H1 (cell line): ENCODE results near the gene NXN. TPM values are rescaled to one million over a fixed set of nuclear protein-coding genes. Genes with fewer than 3 reads are reported as not detected.

Experiments used
- CTCF ChIA-PET: fragments of 300-600 bp; sonication (Branson Sonifier 250); formaldehyde crosslinking; loops from one replicate; lab custom pipeline; 2021; ENCODE audit not compliant: partially characterized antibody; lab: Charles Lee
- POLR2A ChIA-PET: fragments of 300-600 bp; sonication (Branson Sonifier 250); formaldehyde crosslinking; loops from one replicate; lab custom pipeline; 2021; ENCODE audit warnings: inconsistent platforms; ENCODE audit not compliant: partially characterized antibody; lab: Charles Lee
- DNase-seq, 2 experiments: peaks; one replicate each; pipeline versions ENCODE4 v3.0.0 to v3.0.0-alpha.2; 2010 to 2022; ENCODE audit warnings: low spot score in 2 of 2, low read depth in 1 of 2, mixed read lengths in 1 of 2
- FAIRE-seq: peaks from 2 replicates; lab custom pipeline; 2011; peaks lifted over from hg19 to GRCh38; lab: Jason Lieb, UNC
- H2AFZ ChIP-seq: 2 replicates; pipeline ENCODE4 v1.8.1; 2012; ENCODE audit warnings: low read length, inconsistent platforms
- H2AK5ac ChIP-seq: 2 replicates; pipeline ENCODE4 v1.6.1; 2013; ENCODE audit warnings: low read depth, low read length
- H2BK120ac ChIP-seq: replicated peaks from 2 replicates; pipeline ENCODE3; 2013; ENCODE audit warnings: low read depth, low read length, inconsistent platforms
- H2BK12ac ChIP-seq: 2 replicates; pipeline ENCODE4 v1.6.1; 2013; ENCODE audit warnings: low read depth, low read length
- H2BK15ac ChIP-seq: 2 replicates; pipeline ENCODE4 v1.6.1; 2013; ENCODE audit warnings: low read length
- H2BK20ac ChIP-seq: 2 replicates; pipeline ENCODE4 v1.6.1; 2013; ENCODE audit warnings: low read length
- H2BK5ac ChIP-seq: 2 replicates; pipeline ENCODE4 v1.6.1; 2013; ENCODE audit warnings: low read depth, low read length
- H3K14ac ChIP-seq: 2 replicates; pipeline ENCODE4 v1.6.1; 2013; ENCODE audit warnings: inconsistent platforms; ENCODE audit not compliant: insufficient read length
- H3K18ac ChIP-seq: 2 replicates; pipeline ENCODE4 v1.6.1; 2013; ENCODE audit warnings: low read length; ENCODE audit errors: extremely low read depth
- H3K23ac ChIP-seq: 2 replicates; pipeline ENCODE4 v1.6.1; 2013; ENCODE audit warnings: inconsistent platforms; ENCODE audit not compliant: insufficient read length
- H3K23me2 ChIP-seq: 2 replicates; pipeline ENCODE4 v1.6.1; 2013; ENCODE audit warnings: low read depth, low read length
- H3K27ac ChIP-seq: 2 replicates; pipeline ENCODE4 v1.6.1; 2011; ENCODE audit warnings: low read depth, low read length, inconsistent platforms
- H3K27me3 ChIP-seq, 4 experiments: replicated peaks in 1 of 4; 1 replicate in 1 of 4; 2 replicates in 3 of 4; pipeline versions ENCODE4 v1.6.1 to v1.8.1; 2011 to 2013; ENCODE audit warnings: low read length in 3 of 4, mild to moderate bottlenecking in 3 of 4, inconsistent platforms in 2 of 4, mixed read lengths in 2 of 4, moderate library complexity in 1 of 4; ENCODE audit not compliant: control insufficient read depth in 3 of 4, insufficient read depth in 3 of 4; ENCODE audit errors: extremely low read depth in 1 of 4
- H3K36me3 ChIP-seq, 4 experiments: 2 replicates each; pipeline versions ENCODE4 v1.6.1 to v1.8.1; 2011 to 2013; ENCODE audit warnings: mild to moderate bottlenecking in 4 of 4, low read length in 3 of 4, moderate library complexity in 2 of 4, control low read depth in 1 of 4, inconsistent platforms in 1 of 4; ENCODE audit not compliant: insufficient read depth in 4 of 4, control insufficient read depth in 2 of 4
- H3K4ac ChIP-seq: replicated peaks from 2 replicates; pipeline ENCODE3; 2013; ENCODE audit warnings: low read length, low read depth, mixed read lengths, inconsistent platforms; ENCODE audit not compliant: insufficient read length
- H3K4me1 ChIP-seq, 4 experiments: replicated peaks in 1 of 4; 1 replicate in 1 of 4; 2 replicates in 3 of 4; pipeline versions ENCODE4 v1.6.1 to v1.8.1; 2011 to 2013; ENCODE audit warnings: low read length in 3 of 4, inconsistent platforms in 2 of 4, mixed read lengths in 1 of 4; ENCODE audit not compliant: insufficient read depth in 4 of 4, control insufficient read depth in 3 of 4
- H3K4me2 ChIP-seq, 2 experiments: 2 replicates each; pipeline versions ENCODE4 v1.6.1 to v1.8.1; 2011 to 2013; ENCODE audit warnings: low read depth in 2 of 2, low read length in 2 of 2, control low read depth in 1 of 2, inconsistent platforms in 1 of 2, mild to moderate bottlenecking in 1 of 2; ENCODE audit not compliant: insufficient read depth in 1 of 2
- H3K4me3 ChIP-seq, 4 experiments: fragments of 200-600, 300-600 bp in 1 of 4; sonication (generic), shearing (Covaris generic), sonication (Bioruptor Twin) in 1 of 4; 2 replicates each; pipeline versions ENCODE4 v1.5.1 to v1.8.1; 2011 to 2016; ENCODE audit warnings: low read length in 4 of 4, low read depth in 3 of 4, control low read depth in 2 of 4, inconsistent platforms in 2 of 4, mild to moderate bottlenecking in 2 of 4, mixed read lengths in 1 of 4, moderate library complexity in 1 of 4; ENCODE audit not compliant: insufficient read depth in 2 of 4; ENCODE audit errors: extremely low read depth in 1 of 4
- H3K56ac ChIP-seq: replicated peaks from 2 replicates; pipeline ENCODE3; 2013; ENCODE audit warnings: low read depth, mild to moderate bottlenecking, mixed read lengths, low read length, inconsistent platforms; ENCODE audit not compliant: insufficient read length
- H3K79me1 ChIP-seq: 2 replicates; pipeline ENCODE4 v1.6.1; 2013; ENCODE audit warnings: low read depth, low read length, control low read depth
- H3K79me2 ChIP-seq, 2 experiments: 2 replicates each; pipeline versions ENCODE4 v1.6.1 to v1.8.1; 2012 to 2013; ENCODE audit warnings: low read length in 2 of 2, mild to moderate bottlenecking in 2 of 2, inconsistent platforms in 1 of 2; ENCODE audit not compliant: insufficient read depth in 2 of 2, control insufficient read depth in 1 of 2
- H3K9ac ChIP-seq, 4 experiments: replicated peaks in 1 of 4; 1 replicate in 1 of 4; 2 replicates in 3 of 4; pipeline versions ENCODE4 v1.6.1 to v1.8.1; 2011 to 2013; ENCODE audit warnings: low read depth in 3 of 4, low read length in 3 of 4, control low read depth in 2 of 4, mild to moderate bottlenecking in 2 of 4, moderate library complexity in 2 of 4, inconsistent platforms in 1 of 4; ENCODE audit errors: extremely low read depth in 1 of 4
- H3K9me3 ChIP-seq, 2 experiments: 2 replicates each; pipeline versions ENCODE4 v1.6.1 to v1.8.1; 2012 to 2013; ENCODE audit warnings: mild to moderate bottlenecking in 2 of 2, moderate library complexity in 2 of 2, control low read depth in 1 of 2, inconsistent platforms in 1 of 2, low read depth in 1 of 2, low read length in 1 of 2, mixed read lengths in 1 of 2; ENCODE audit not compliant: insufficient read depth in 2 of 2
- H4K20me1 ChIP-seq, 2 experiments: replicated peaks in 1 of 2; 2 replicates each; pipeline versions ENCODE3 to v1.8.1; 2011 to 2013; ENCODE audit warnings: inconsistent platforms in 2 of 2, low read length in 2 of 2, mild to moderate bottlenecking in 1 of 2; ENCODE audit not compliant: insufficient read depth in 2 of 2, control insufficient read depth in 1 of 2
- H4K5ac ChIP-seq: 2 replicates; pipeline ENCODE4 v1.6.1; 2013; ENCODE audit warnings: low read length, low read depth, mixed read lengths, inconsistent platforms; ENCODE audit not compliant: insufficient read length
- H4K8ac ChIP-seq: 2 replicates; pipeline ENCODE4 v1.8.0; 2013; ENCODE audit warnings: mild to moderate bottlenecking, moderate library complexity, low read length, inconsistent platforms; ENCODE audit not compliant: insufficient read depth; ENCODE audit errors: extremely low read depth
- H4K91ac ChIP-seq: replicated peaks from 2 replicates; pipeline ENCODE3; 2013; ENCODE audit warnings: low read length, mixed read lengths, inconsistent platforms; ENCODE audit not compliant: insufficient read length
- CEBPB ChIP-seq: IDR thresholded peaks from 2 replicates; pipeline ENCODE4 v1.6.1; 2012; ENCODE audit warnings: low read depth, low read length
- EZH2 ChIP-seq: fragments of 200-600 bp; sonication (generic); IDR thresholded peaks from 2 replicates; pipeline ENCODE4 v1.7.1; 2012; ENCODE audit warnings: low read depth, mild to moderate bottlenecking, moderate library complexity, low read length, inconsistent platforms; ENCODE audit not compliant: severe bottlenecking
- HDAC2 ChIP-seq, 2 experiments: fragments of 300-600 bp in 1 of 2; sonication (generic) in 1 of 2; IDR thresholded peaks; 2 replicates each; pipeline ENCODE4 v1.6.1; 2011 to 2012; ENCODE audit warnings: low read depth in 2 of 2, low read length in 2 of 2, mild to moderate bottlenecking in 2 of 2, moderate library complexity in 2 of 2, borderline replicate concordance in 1 of 2, inconsistent platforms in 1 of 2
- NANOG ChIP-seq: IDR thresholded peaks from 2 replicates; pipeline ENCODE4 v1.6.1; 2011; ENCODE audit warnings: low read length, low read depth, mild to moderate bottlenecking, inconsistent platforms; ENCODE audit not compliant: insufficient read depth, poor library complexity, severe bottlenecking
- PHF8 ChIP-seq: fragments of 200-600 bp; sonication (generic); conservative IDR thresholded peaks from 2 replicates; pipeline ENCODE4 v1.7.1; 2012; ENCODE audit warnings: low read depth, mild to moderate bottlenecking, inconsistent platforms, low read length, moderate library complexity
- POLR2A ChIP-seq, 2 experiments: IDR thresholded peaks; 1 replicate in 1 of 2; 2 replicates in 1 of 2; pipeline ENCODE4 v1.6.1; 2011; ENCODE audit warnings: low read depth in 2 of 2, low read length in 2 of 2, mild to moderate bottlenecking in 2 of 2; ENCODE audit errors: control extremely low read depth in 1 of 2
- RFX5 ChIP-seq: IDR thresholded peaks from 2 replicates; pipeline ENCODE4 v1.6.1; 2011; ENCODE audit warnings: low read depth, low read length, improper control_type of control experiment, borderline replicate concordance
- RNF2 ChIP-seq: fragments of 200-900, 300-1000 bp; sonication (generic); IDR thresholded peaks from 2 replicates; pipeline ENCODE4 v1.7.1; 2016; ENCODE audit warnings: borderline replicate concordance, low read depth, mild to moderate bottlenecking, antibody characterized with exemption, low read length; ENCODE audit not compliant: poor library complexity, severe bottlenecking; ENCODE audit errors: missing control alignments
- SIRT6 ChIP-seq: IDR thresholded peaks from one replicate; pipeline ENCODE4 v1.7.1; 2012; ENCODE audit warnings: low read length, inconsistent platforms
- TBP ChIP-seq: IDR thresholded peaks from 2 replicates; pipeline ENCODE4 v1.6.1; 2011; ENCODE audit warnings: low read depth, low read length, improper control_type of control experiment
- YY1 ChIP-seq: IDR thresholded peaks from 2 replicates; pipeline ENCODE4 v1.6.1; 2011; ENCODE audit warnings: low read depth, mild to moderate bottlenecking, low read length
- WGBS, 2 experiments: shearing (Covaris generic) in 1 of 2; methylation state at CpG; one replicate each; pipeline versions ENCODE4 v1.1.6 to v1.1.7; 2013 to 2015; ENCODE audit warnings: low lambda C conversion rate in 2 of 2, mixed read lengths in 2 of 2, inconsistent platforms in 1 of 2, low coverage in 1 of 2, missing lambda C conversion rate in 1 of 2; ENCODE audit not compliant: insufficient replicate concordance in 2 of 2, insufficient coverage in 1 of 2, insufficient read length in 1 of 2; ENCODE audit errors: extremely low coverage in 1 of 2, missing lambda C conversion rate in 1 of 2; 5-methylcytosine and 5-hydroxymethylcytosine counted together
- polyA plus RNA-seq, 7 experiments: library from polyadenylated mRNA; depleted of rRNA in 3 of 7; stranded (reverse) in 5 of 7; unstranded in 2 of 7; fragments of >200 nt in 5 of 7; fragments of 200-250 nt in 2 of 7; gene quantifications; 1 replicate in 5 of 7; 2 replicates in 1 of 7; 4 replicates in 1 of 7; pipeline versions ENCODE4 v1.2.1 to v1.2.3, GENCODE V29; 2011 to 2013; ENCODE audit warnings: missing spikeins in 2 of 7, mixed read lengths in 2 of 7
- total RNA-seq: library from RNA; stranded (reverse); fragmentation: NEBNext Ultra II Directional; extraction: Animal tissue kit (Norgen Biotek cat#: 25700); gene quantifications from 2 replicates; pipeline ENCODE4 v1.2.1, GENCODE V29; 2021

Gene NXN
- total and polyA plus RNA-seq, 2 of the 8 experiments (the other 6 are each of a cell fraction or from before 2014, with no cell fraction given): 94.1 to 107 TPM

GRCh38 chr17:850851-851763 lies 128.5 kb downstream of the NXN start:
- Histone ChIP-seq H2BK5ac (no peak overlapping the region; the same call in 1 of the 2 replicates), H3K4me2 (no peak overlapping the region), H4K5ac (no peak overlapping the region), H2BK20ac (no peak overlapping the region), H4K91ac (no peak overlapping the region), H3K4me1 (peaks cover 0 to 17% (median 6%) of the 10 kb centered on the region in 4 experiments; a peak in 5 of 7 replicates), H3K23me2 (no peaks in the 10 kb centered on the region), H3K4ac (no peak overlapping the region), H2BK15ac (no peak overlapping the region), H3K79me2 (peaks cover 0 to 45% of the 10 kb centered on the region in 2 experiments; a peak in 2 of 4 replicates), H3K27ac (no peak overlapping the region), H3K79me1 (peaks cover 12% of the 10 kb centered on the region), H3K56ac (no peak overlapping the region), H3K36me3 (no peaks in the 10 kb centered on the region), H4K8ac (no peak overlapping the region), H2AFZ (no peak overlapping the region), H3K14ac (no peak overlapping the region), H3K27me3 (no peaks in the 10 kb centered on the region; a peak in 1 of 7 replicates), H3K23ac (no peak overlapping the region), H2BK12ac (no peak overlapping the region), H4K20me1 (peaks cover 12% of the 10 kb centered on the region in 2 experiments), H2BK120ac (no peak overlapping the region), H3K18ac (no peak overlapping the region), H2AK5ac (no peak overlapping the region), H3K4me3 (no peak overlapping the region), H3K9ac (no peak overlapping the region; a peak in 1 of 7 replicates), H3K9me3 (no peaks in the 10 kb centered on the region)
- POLR2A ChIA-PET: interaction anchor here (1.2 to 1.6 kb wide), 3 partner anchors 12 to 115 kb away, joined by 3 to 7 read pairs (median 3); no protein-coding TSS in a partner anchor
- WGBS, 2 experiments: 86% methylated on average over 30 of the region's 30 CpGs; no CpG with 5 or more reads in 1 of the 2 experiments
- DNase-seq: no peak
- CTCF ChIA-PET: interaction anchor here (1.2 to 5.6 kb wide), 8 partner anchors 11 to 145 kb away, joined by 3 to 29 read pairs (median 4); partner anchors contain the start of gene TIMM22
- FAIRE-seq: no peak
- TF ChIP-seq HDAC2 (IDR thresholded peaks at IDR 0.05; ENCODE audit: borderline replicate concordance in 1 of 2, low read depth in 2 of 2, low read length in 2 of 2) (no peak), NANOG (no peak), TBP (no peak), PHF8 (no peak), EZH2 (no peak), YY1 (no peak), SIRT6 (no peak), POLR2A (IDR thresholded peaks at IDR 0.05; ENCODE audit: control extremely low read depth in 1 of 2, low read depth in 2 of 2, low read length in 2 of 2) (no peak), RFX5 (no peak), CEBPB (no peak), RNF2 (no peak)
